GM12878 (cell line): ENCODE data around the gene PADI1. TPM values are rescaled to one million over a fixed set of nuclear protein-coding genes. Genes with fewer than 3 reads are reported as not detected.

Source experiments
- ATAC-seq: fragments of 200-7000 bp; cut with Tn5 transposase; 3 replicates; pipeline ENCODE4 v1.9.1; 2020; ENCODE audit warnings: mild to moderate bottlenecking, moderate library complexity
- BruUV-seq: library from RNA; stranded (reverse); fragments of 400-500 nt; replicated peaks from 2 replicates; lab custom pipeline; 2021; lab: Mats Ljungman, UMichigan
- CTCF ChIA-PET: fragments of 300-600 bp; sonication (Branson Sonifier 250); formaldehyde crosslinking; extraction: SDS; loops from one replicate; lab custom pipeline; 2021; ENCODE audit warnings: inconsistent platforms; lab: Yijun Ruan, JAX
- POLR2A ChIA-PET: fragments of 350-600 bp; formaldehyde crosslinking; extraction: SDS; loops from one replicate; lab custom pipeline; 2021; ENCODE audit warnings: inconsistent platforms; lab: Charles Lee
- RAD21 ChIA-PET: fragments of 300-600 bp; sonication (Branson Sonifier 250); formaldehyde crosslinking; loops from one replicate; lab custom pipeline; 2023; ENCODE audit warnings: antibody characterized with exemption; ENCODE audit not compliant: unreplicated experiment; lab: Charles Lee
- SMC1A ChIA-PET: fragments of 300-600 bp; sonication (Branson Sonifier 250); formaldehyde crosslinking; loops from one replicate; lab custom pipeline; 2023; ENCODE audit not compliant: unreplicated experiment, uncharacterized antibody; lab: Charles Lee
- DNase-seq: peaks from one replicate; pipeline ENCODE4 v3.0.0-alpha.2; 2011; ENCODE audit warnings: low read depth, low spot score
- FAIRE-seq: peaks from 3 replicates; lab custom pipeline; 2011; peaks lifted over from hg19 to GRCh38; lab: Jason Lieb, UNC
- H2AFZ ChIP-seq: 2 replicates; pipeline ENCODE4 v1.6.0; 2011; ENCODE audit warnings: low read depth, low read length, control low read depth; ENCODE audit not compliant: control insufficient read depth
- H3K27ac ChIP-seq: 2 replicates; pipeline ENCODE4 v1.5.1; 2011; ENCODE audit warnings: control low read depth; ENCODE audit not compliant: control insufficient read depth, insufficient read depth
- H3K27me3 ChIP-seq, 2 experiments: replicated peaks in 1 of 2; 2 replicates each; pipeline versions ENCODE4 v1.6.0 to v1.6.1; 2011; ENCODE audit warnings: low read length in 1 of 2; ENCODE audit not compliant: control insufficient read depth in 2 of 2, insufficient read depth in 2 of 2
- H3K36me3 ChIP-seq, 2 experiments: 2 replicates each; pipeline ENCODE4 v1.5.1; 2011; ENCODE audit warnings: low read length in 1 of 2; ENCODE audit not compliant: control insufficient read depth in 2 of 2, insufficient read depth in 2 of 2
- H3K4me1 ChIP-seq: 2 replicates; pipeline ENCODE4 v1.6.1; 2011; ENCODE audit warnings: mild to moderate bottlenecking, low read length, moderate library complexity, mixed read lengths; ENCODE audit not compliant: control insufficient read depth, insufficient read depth
- H3K4me2 ChIP-seq: 2 replicates; pipeline ENCODE4 v1.6.0; 2011; ENCODE audit warnings: control low read depth; ENCODE audit not compliant: control insufficient read depth, insufficient read depth
- H3K4me3 ChIP-seq: fragments of 200-600 bp; sonication (generic); 2 replicates; pipeline ENCODE4 v1.5.1; 2016
- H3K79me2 ChIP-seq: 2 replicates; pipeline ENCODE4 v1.6.0; 2011; ENCODE audit warnings: low read length; ENCODE audit not compliant: control insufficient read depth, insufficient read depth
- H3K9ac ChIP-seq: 2 replicates; pipeline ENCODE4 v1.8.0; 2011; ENCODE audit warnings: low read length, control low read depth, mixed read lengths; ENCODE audit not compliant: control insufficient read depth, insufficient read depth
- H3K9me3 ChIP-seq: replicated peaks from 3 replicates; pipeline ENCODE4 v1.5.1; 2011; ENCODE audit warnings: mild to moderate bottlenecking, low read length; ENCODE audit not compliant: control insufficient read depth, insufficient read depth
- H4K20me1 ChIP-seq: 2 replicates; pipeline ENCODE4 v1.6.0; 2011; ENCODE audit not compliant: control insufficient read depth, insufficient read depth
- BCL11A ChIP-seq: IDR thresholded peaks from 2 replicates; pipeline ENCODE4 v1.6.1; 2011; ENCODE audit warnings: low read depth, low read length
- BRCA1 ChIP-seq: IDR thresholded peaks from 2 replicates; pipeline ENCODE4 v1.6.1; 2011; ENCODE audit warnings: low read depth, low read length, improper control_type of control experiment
- CREB1 ChIP-seq: IDR thresholded peaks from 2 replicates; pipeline ENCODE4 v1.6.1; 2012; ENCODE audit warnings: low read depth, mild to moderate bottlenecking, inconsistent platforms
- DPF2 ChIP-seq: fragments of 450-650 bp; IDR thresholded peaks from 2 replicates; pipeline ENCODE4 v1.6.1; 2017; ENCODE audit warnings: mild to moderate bottlenecking
- MTA2 ChIP-seq: fragments of 450-650 bp; IDR thresholded peaks from 2 replicates; pipeline ENCODE4 v1.6.1; 2016; ENCODE audit warnings: low read depth, mild to moderate bottlenecking, moderate library complexity
- RAD51 ChIP-seq: fragments of 450-650 bp; IDR thresholded peaks from 2 replicates; pipeline ENCODE4 v1.6.1; 2016; ENCODE audit warnings: moderate library complexity, mild to moderate bottlenecking, inconsistent platforms
- RB1 ChIP-seq: fragments of 450-650 bp; formaldehyde crosslinking; IDR thresholded peaks from 2 replicates; pipeline ENCODE4 v1.6.1; 2017; ENCODE audit warnings: mild to moderate bottlenecking, borderline replicate concordance
- SP1 ChIP-seq: IDR thresholded peaks from one replicate; pipeline ENCODE4 v1.6.1; 2011; ENCODE audit warnings: low read depth, low read length
- SRF ChIP-seq, 2 experiments: IDR thresholded peaks; 2 replicates each; pipeline ENCODE4 v1.6.1; 2011; ENCODE audit warnings: low read depth in 2 of 2, low read length in 2 of 2, mild to moderate bottlenecking in 1 of 2, moderate library complexity in 1 of 2
- TCF7 ChIP-seq: IDR thresholded peaks from 2 replicates; pipeline ENCODE4 v1.6.1; 2014; ENCODE audit warnings: antibody characterized with exemption, borderline replicate concordance
- WGBS: methylation state at CpG from one replicate; pipeline ENCODE4 v1.1.6; 2016; ENCODE audit warnings: low lambda C conversion rate; ENCODE audit not compliant: insufficient replicate concordance, insufficient coverage; ENCODE audit errors: missing lambda C conversion rate; 5-methylcytosine and 5-hydroxymethylcytosine counted together
- in situ Hi-C: fragments of 300-500 bp; cut with MboI; formaldehyde crosslinking; loops from 9 replicates; pipeline ENCODE4 v1.14.3; 2018; ENCODE audit warnings: mixed read lengths
- intact Hi-C: fragments of 100-400 bp; cut with micrococcal nuclease; formaldehyde crosslinking; loops from one replicate; pipeline ENCODE4 v1.14.2; 2022; ENCODE audit not compliant: unreplicated experiment
- polyA plus RNA-seq, 11 experiments: library from polyadenylated mRNA; depleted of rRNA in 4 of 11; unstranded in 6 of 11; stranded (reverse) in 5 of 11; fragments of >200 nt; fragmentation: Nextera tagmentation in 4 of 11; fragmentation: Illumina TruSeq in 1 of 11; extraction: Ambion mirVana in 4 of 11; extraction: Trizol in 1 of 11; gene quantifications; 1 replicate in 1 of 11; 2 replicates in 10 of 11; pipeline versions ENCODE4 v1.2.1 to v1.2.3, GENCODE V29; 2011 to 2016; ENCODE audit warnings: inconsistent platforms in 2 of 11, missing spikeins in 2 of 11, low read depth in 1 of 11
- total RNA-seq, 4 experiments: library from RNA; depleted of rRNA in 3 of 4; stranded (reverse); fragments of >200 nt in 3 of 4; fragmentation: Illumina TruSeq in 1 of 4; extraction: Trizol in 1 of 4; gene quantifications; 2 replicates each; pipeline versions ENCODE4 v1.2.1 to v1.2.3, GENCODE V29; 2013 to 2021
- TF ChIP-seq, protein P1 (sequence below): IDR thresholded peaks from 2 replicates; pipeline ENCODE4 v1.6.1; 2012; ENCODE audit warnings: low read depth, low read length, improper control_type of control experiment
- TF ChIP-seq, protein P2 (sequence below): IDR thresholded peaks from 2 replicates; pipeline ENCODE4 v1.6.1; 2012; ENCODE audit warnings: low read depth, low read length, improper control_type of control experiment
- TF ChIP-seq, protein P3 (sequence below): IDR thresholded peaks from 2 replicates; pipeline ENCODE4 v1.6.1; 2011; ENCODE audit warnings: borderline replicate concordance, low read depth, mild to moderate bottlenecking, moderate library complexity, mixed read lengths, low read length; ENCODE audit not compliant: insufficient read depth; ENCODE audit errors: extremely low read length
- TF ChIP-seq, protein P4 (sequence below): IDR thresholded peaks from 2 replicates; pipeline ENCODE4 v1.6.1; 2011; ENCODE audit warnings: borderline replicate concordance, low read depth, mild to moderate bottlenecking, moderate library complexity, low read length; ENCODE audit not compliant: insufficient read depth, poor library complexity, severe bottlenecking

Gene PADI1
- total and polyA plus RNA-seq, 10 of the 15 experiments (the other 5 are each of a cell fraction or from before 2014, with no cell fraction given), result 0.05 TPM; not detected in 9

DNA sequence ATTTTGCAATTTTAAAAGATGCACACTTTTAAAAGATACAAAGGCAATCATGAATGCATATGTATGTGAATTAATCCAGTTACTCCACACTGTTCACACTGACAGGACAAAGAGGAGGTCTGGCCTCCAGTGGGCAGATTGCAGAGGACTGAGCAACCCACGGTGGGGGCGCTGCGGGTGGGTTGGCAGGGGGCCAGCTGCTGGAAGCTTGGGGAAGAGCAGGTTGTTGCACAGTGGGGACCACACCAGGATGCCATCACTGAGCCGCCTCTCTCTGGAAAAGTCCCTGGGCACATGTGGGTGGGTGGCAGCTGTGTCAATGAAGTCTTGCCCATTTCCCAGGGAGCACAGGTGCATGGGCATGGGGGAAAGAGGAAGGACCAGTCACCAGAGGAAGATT is 90.4 kb downstream of the PADI1 start:
- ATAC-seq (no peak), FAIRE-seq (no peak), DNase-seq (no peak)
- BruUV-seq, result no TSS peak
- CTCF ChIA-PET, result interaction anchor here (0.7 kb wide), 1 partner anchor 32 kb away, joined by 3 read pairs; no protein-coding TSS in a partner anchor
- intact Hi-C loops, result no loop called here
- in situ Hi-C loops, result no loop called here
- H3K4me3 ChIP-seq, result no peak overlapping the region
- H3K79me2 ChIP-seq, result no peaks in the 10 kb centered on the region
- RAD21 ChIA-PET, result no interaction called here
- 27% methylated on average over 4 of the region's 4 CpGs for WGBS
- TF ChIP-seq, protein P1, sequence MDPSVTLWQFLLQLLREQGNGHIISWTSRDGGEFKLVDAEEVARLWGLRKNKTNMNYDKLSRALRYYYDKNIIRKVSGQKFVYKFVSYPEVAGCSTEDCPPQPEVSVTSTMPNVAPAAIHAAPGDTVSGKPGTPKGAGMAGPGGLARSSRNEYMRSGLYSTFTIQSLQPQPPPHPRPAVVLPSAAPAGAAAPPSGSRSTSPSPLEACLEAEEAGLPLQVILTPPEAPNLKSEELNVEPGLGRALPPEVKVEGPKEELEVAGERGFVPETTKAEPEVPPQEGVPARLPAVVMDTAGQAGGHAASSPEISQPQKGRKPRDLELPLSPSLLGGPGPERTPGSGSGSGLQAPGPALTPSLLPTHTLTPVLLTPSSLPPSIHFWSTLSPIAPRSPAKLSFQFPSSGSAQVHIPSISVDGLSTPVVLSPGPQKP, result no peak
- TF ChIP-seq MTA2, result no peak
- TF ChIP-seq, protein P2, sequence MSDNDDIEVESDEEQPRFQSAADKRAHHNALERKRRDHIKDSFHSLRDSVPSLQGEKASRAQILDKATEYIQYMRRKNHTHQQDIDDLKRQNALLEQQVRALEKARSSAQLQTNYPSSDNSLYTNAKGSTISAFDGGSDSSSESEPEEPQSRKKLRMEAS, result no peak
- TF ChIP-seq BCL11A, result no peak
- TF ChIP-seq, protein P3, sequence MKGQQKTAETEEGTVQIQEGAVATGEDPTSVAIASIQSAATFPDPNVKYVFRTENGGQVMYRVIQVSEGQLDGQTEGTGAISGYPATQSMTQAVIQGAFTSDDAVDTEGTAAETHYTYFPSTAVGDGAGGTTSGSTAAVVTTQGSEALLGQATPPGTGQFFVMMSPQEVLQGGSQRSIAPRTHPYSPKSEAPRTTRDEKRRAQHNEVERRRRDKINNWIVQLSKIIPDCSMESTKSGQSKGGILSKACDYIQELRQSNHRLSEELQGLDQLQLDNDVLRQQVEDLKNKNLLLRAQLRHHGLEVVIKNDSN, result no peak
- TF ChIP-seq BRCA1, result no peak
- TF ChIP-seq SP1, result no peak
- no peak for TF ChIP-seq SRF (IDR thresholded peaks at IDR 0.05; ENCODE audit: low read depth in 2 of 2, low read length in 2 of 2)
- no peak for TF ChIP-seq DPF2
- no peak for TF ChIP-seq CREB1
- TF ChIP-seq, protein P4, sequence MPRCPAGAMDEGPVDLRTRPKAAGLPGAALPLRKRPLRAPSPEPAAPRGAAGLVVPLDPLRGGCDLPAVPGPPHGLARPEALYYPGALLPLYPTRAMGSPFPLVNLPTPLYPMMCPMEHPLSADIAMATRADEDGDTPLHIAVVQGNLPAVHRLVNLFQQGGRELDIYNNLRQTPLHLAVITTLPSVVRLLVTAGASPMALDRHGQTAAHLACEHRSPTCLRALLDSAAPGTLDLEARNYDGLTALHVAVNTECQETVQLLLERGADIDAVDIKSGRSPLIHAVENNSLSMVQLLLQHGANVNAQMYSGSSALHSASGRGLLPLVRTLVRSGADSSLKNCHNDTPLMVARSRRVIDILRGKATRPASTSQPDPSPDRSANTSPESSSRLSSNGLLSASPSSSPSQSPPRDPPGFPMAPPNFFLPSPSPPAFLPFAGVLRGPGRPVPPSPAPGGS, result no peak
- no peak for TF ChIP-seq RAD51
- TF ChIP-seq RB1, result no peak
- TF ChIP-seq TCF7, result no peak
- H3K4me1 ChIP-seq, result no peaks in the 10 kb centered on the region
- no peaks in the 10 kb centered on the region for H3K27me3 ChIP-seq
- no peaks in the 10 kb centered on the region for H4K20me1 ChIP-seq
- H3K9me3 ChIP-seq, result no peaks in the 10 kb centered on the region
- no peak overlapping the region for H3K27ac ChIP-seq
- no peak overlapping the region for H3K9ac ChIP-seq
- SMC1A ChIA-PET, result no interaction called here
- no peak overlapping the region for H2AFZ ChIP-seq
- no peak overlapping the region for H3K4me2 ChIP-seq
- POLR2A ChIA-PET, result no interaction called here
- H3K36me3 ChIP-seq, result no peaks in the 10 kb centered on the region
